CD14-positive monocyte (primary cell): ENCODE results near the gene MAP2. TPM values are rescaled to one million over a fixed set of nuclear protein-coding genes. Genes with fewer than 3 reads are reported as not detected.

ENCODE experiments used
- DNase-seq, 3 donors: peaks; one replicate each; pipeline ENCODE4 v3.0.0-alpha.2; 2011 to 2022
- H2AFZ ChIP-seq: 2 replicates; pipeline ENCODE4 v1.6.0; 2012; ENCODE audit warnings: mild to moderate bottlenecking, low read depth, low read length, inconsistent platforms; ENCODE audit not compliant: insufficient read depth, poor library complexity, severe bottlenecking
- H3K27ac ChIP-seq, 2 donors: 1 replicate in 1 of 2; 2 replicates in 1 of 2; pipeline ENCODE4 v1.5.1; 2012 to 2013; ENCODE audit warnings: low read length in 2 of 2, control low read depth in 1 of 2, inconsistent platforms in 1 of 2, low read depth in 1 of 2, mild to moderate bottlenecking in 1 of 2
- H3K27me3 ChIP-seq, 2 donors: one replicate each; pipeline versions ENCODE4 v1.6.0 to v1.6.1; 2011 to 2013; ENCODE audit warnings: low read length in 2 of 2; ENCODE audit not compliant: control insufficient read depth in 2 of 2, insufficient read depth in 2 of 2
- H3K36me3 ChIP-seq, 2 donors: replicated peaks in 1 of 2; 1 replicate in 1 of 2; 2 replicates in 1 of 2; pipeline versions ENCODE4 v1.5.1 to v1.6.1; 2012 to 2013; ENCODE audit warnings: low read length in 2 of 2, control low read depth in 1 of 2, inconsistent platforms in 1 of 2, mild to moderate bottlenecking in 1 of 2; ENCODE audit not compliant: insufficient read depth in 2 of 2, control insufficient read depth in 1 of 2
- H3K4me1 ChIP-seq, 2 donors: 1 replicate in 1 of 2; 2 replicates in 1 of 2; pipeline versions ENCODE4 v1.5.1 to v1.6.1; 2012 to 2013; ENCODE audit warnings: low read length in 2 of 2, control low read depth in 1 of 2, inconsistent platforms in 1 of 2, mild to moderate bottlenecking in 1 of 2, moderate library complexity in 1 of 2; ENCODE audit not compliant: insufficient read depth in 2 of 2, control insufficient read depth in 1 of 2
- H3K4me2 ChIP-seq: replicated peaks from 2 replicates; pipeline ENCODE3; 2012; ENCODE audit warnings: low read length, moderate library complexity, mild to moderate bottlenecking; ENCODE audit not compliant: poor library complexity, severe bottlenecking; ENCODE audit errors: extremely low read depth
- H3K4me3 ChIP-seq, 3 experiments: fragments of 200-600 bp in 1 of 3; sonication (generic) in 1 of 3; replicated peaks in 1 of 3; 1 replicate in 2 of 3; 2 replicates in 1 of 3; pipeline ENCODE4 v1.5.1; 2011 to 2013; ENCODE audit warnings: low read length in 3 of 3, mild to moderate bottlenecking in 3 of 3, control low read depth in 2 of 3, low read depth in 2 of 3, inconsistent platforms in 1 of 3, moderate library complexity in 1 of 3
- H3K79me2 ChIP-seq: 2 replicates; pipeline ENCODE4 v1.6.0; 2012; ENCODE audit warnings: mild to moderate bottlenecking, control low read depth, inconsistent platforms, low read length, moderate library complexity; ENCODE audit not compliant: insufficient read depth
- H3K9ac ChIP-seq: 2 replicates; pipeline ENCODE4 v1.6.0; 2017; ENCODE audit warnings: low read length, mild to moderate bottlenecking; ENCODE audit not compliant: insufficient read depth, poor library complexity, severe bottlenecking
- H3K9me3 ChIP-seq, 2 donors: replicated peaks in 1 of 2; 1 replicate in 1 of 2; 2 replicates in 1 of 2; pipeline versions ENCODE4 v1.5.1 to v1.6.1; 2012 to 2013; ENCODE audit warnings: low read length in 2 of 2, control low read depth in 1 of 2; ENCODE audit not compliant: control insufficient read depth in 1 of 2, insufficient read depth in 1 of 2
- H4K20me1 ChIP-seq: 2 replicates; pipeline ENCODE4 v1.6.0; 2012; ENCODE audit warnings: mild to moderate bottlenecking, low read length, control low read depth, moderate library complexity; ENCODE audit not compliant: insufficient read depth
- H3K27ac Mint-ChIP-seq, 7 donors: one replicate each; pipeline ENCODE4 v1.8.0; 2020; ENCODE audit warnings: mild to moderate bottlenecking in 7 of 7, mixed read lengths in 7 of 7, moderate library complexity in 6 of 7, inconsistent platforms in 2 of 7
- H3K27me3 Mint-ChIP-seq, 3 donors: one replicate each; pipeline ENCODE4 v1.8.0; 2021 to 2022; ENCODE audit warnings: low read depth in 3 of 3, mild to moderate bottlenecking in 3 of 3, mixed read lengths in 3 of 3, moderate library complexity in 3 of 3, inconsistent platforms in 1 of 3
- H3K36me3 Mint-ChIP-seq, 2 donors: one replicate each; pipeline ENCODE4 v1.8.0; 2020; ENCODE audit warnings: mixed read lengths in 2 of 2, inconsistent platforms in 1 of 2, mild to moderate bottlenecking in 1 of 2
- H3K4me1 Mint-ChIP-seq: one replicate; pipeline ENCODE4 v1.8.0; 2020; ENCODE audit warnings: mild to moderate bottlenecking, mixed read lengths
- H3K4me3 Mint-ChIP-seq, 2 donors: one replicate each; pipeline ENCODE4 v1.8.0; 2020; ENCODE audit warnings: mild to moderate bottlenecking in 2 of 2, mixed read lengths in 2 of 2, moderate library complexity in 1 of 2
- H3K9me3 Mint-ChIP-seq, 7 donors: one replicate each; pipeline ENCODE4 v1.8.0; 2020 to 2022; ENCODE audit warnings: mixed read lengths in 7 of 7, mild to moderate bottlenecking in 6 of 7, moderate library complexity in 6 of 7, inconsistent platforms in 2 of 7
- whole genome bisulfite sequencing: methylation state at CpG from one replicate; pipeline ENCODE4 v1.1.5; 2013; ENCODE audit warnings: missing lambda C conversion rate; ENCODE audit not compliant: insufficient coverage; 5-methylcytosine and 5-hydroxymethylcytosine counted together
- intact Hi-C, 2 donors: fragments of 100-400 bp; cut with micrococcal nuclease; formaldehyde crosslinking; loops; one replicate each; pipeline versions ENCODE4 v1.15.0 to v1.15.1; 2023
- polyA plus RNA-seq, 3 donors: library from polyadenylated mRNA; depleted of rRNA in 1 of 3; unstranded in 2 of 3; stranded (reverse) in 1 of 3; fragments of 300-500 nt in 2 of 3; fragments of >200 nt in 1 of 3; fragmentation: Illumina TruSeq in 2 of 3; gene quantifications; 1 replicate in 2 of 3; 2 replicates in 1 of 3; pipeline ENCODE4 v1.2.3, GENCODE V29; 2012 to 2021
- TF ChIP-seq, protein P1 (sequence below): fragments of 200-600 bp; IDR thresholded peaks from one replicate; pipeline ENCODE4 v1.8.0; 2022; ENCODE audit warnings: antibody characterized with exemption, mild to moderate bottlenecking

Gene MAP2
- polyA plus RNA-seq, 3 donors: not detected

DNA sequence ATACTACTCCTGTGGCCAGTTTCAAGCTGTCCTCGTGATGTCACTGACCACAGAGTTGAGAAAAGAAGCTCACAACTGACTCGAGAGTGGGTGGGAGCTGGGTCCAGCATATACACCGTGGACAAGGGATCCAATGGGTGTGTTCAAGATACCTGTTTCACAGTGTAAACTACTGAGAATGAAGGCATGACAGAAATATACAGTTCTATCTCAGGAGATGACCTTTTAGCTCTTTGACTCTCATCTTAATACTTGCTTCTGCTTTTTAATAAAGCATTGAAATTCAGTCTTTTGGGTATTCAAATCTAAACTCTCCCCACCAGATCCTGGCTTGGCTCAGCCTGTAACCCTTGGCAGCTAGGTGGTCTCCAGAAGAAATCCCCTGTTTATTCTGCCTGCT lies 130.1 kb downstream of the MAP2 start:
- H3K4me3 Mint-ChIP-seq: no peak overlapping the region
- Histone ChIP-seq H3K9me3 (no peaks in the 10 kb centered on the region), H3K27me3 (no peaks in the 10 kb centered on the region), H3K36me3 (no peaks in the 10 kb centered on the region), H3K9ac (no peak overlapping the region), H3K4me3 (no peak overlapping the region), H3K79me2 (no peaks in the 10 kb centered on the region), H4K20me1 (no peaks in the 10 kb centered on the region), H3K4me1 (no peaks in the 10 kb centered on the region), H3K27ac (no peak overlapping the region), H2AFZ (no peak overlapping the region), H3K4me2 (no peak overlapping the region)
- H3K36me3 Mint-ChIP-seq: no peaks in the 10 kb centered on the region
- H3K27ac Mint-ChIP-seq: peak overlapping the region in 1 of 7 donors; percentile 29
- 75% methylated on average over 3 of the region's 3 CpGs for WGBS
- peaks cover 0 to 2% (median 1%) of the 10 kb centered on the region in 3 donors for H3K27me3 Mint-ChIP-seq
- intact Hi-C loops: no loop called here
- no peak for DNase-seq
- no peaks in the 10 kb centered on the region for H3K4me1 Mint-ChIP-seq
- H3K9me3 Mint-ChIP-seq: no peaks in the 10 kb centered on the region
- TF ChIP-seq, protein P1, sequence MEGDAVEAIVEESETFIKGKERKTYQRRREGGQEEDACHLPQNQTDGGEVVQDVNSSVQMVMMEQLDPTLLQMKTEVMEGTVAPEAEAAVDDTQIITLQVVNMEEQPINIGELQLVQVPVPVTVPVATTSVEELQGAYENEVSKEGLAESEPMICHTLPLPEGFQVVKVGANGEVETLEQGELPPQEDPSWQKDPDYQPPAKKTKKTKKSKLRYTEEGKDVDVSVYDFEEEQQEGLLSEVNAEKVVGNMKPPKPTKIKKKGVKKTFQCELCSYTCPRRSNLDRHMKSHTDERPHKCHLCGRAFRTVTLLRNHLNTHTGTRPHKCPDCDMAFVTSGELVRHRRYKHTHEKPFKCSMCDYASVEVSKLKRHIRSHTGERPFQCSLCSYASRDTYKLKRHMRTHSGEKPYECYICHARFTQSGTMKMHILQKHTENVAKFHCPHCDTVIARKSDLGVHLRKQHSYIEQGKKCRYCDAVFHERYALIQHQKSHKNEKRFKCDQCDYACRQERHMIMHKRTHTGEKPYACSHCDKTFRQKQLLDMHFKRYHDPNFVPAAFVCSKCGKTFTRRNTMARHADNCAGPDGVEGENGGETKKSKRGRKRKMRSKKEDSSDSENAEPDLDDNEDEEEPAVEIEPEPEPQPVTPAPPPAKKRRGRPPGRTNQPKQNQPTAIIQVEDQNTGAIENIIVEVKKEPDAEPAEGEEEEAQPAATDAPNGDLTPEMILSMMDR: no peak

DNA sequence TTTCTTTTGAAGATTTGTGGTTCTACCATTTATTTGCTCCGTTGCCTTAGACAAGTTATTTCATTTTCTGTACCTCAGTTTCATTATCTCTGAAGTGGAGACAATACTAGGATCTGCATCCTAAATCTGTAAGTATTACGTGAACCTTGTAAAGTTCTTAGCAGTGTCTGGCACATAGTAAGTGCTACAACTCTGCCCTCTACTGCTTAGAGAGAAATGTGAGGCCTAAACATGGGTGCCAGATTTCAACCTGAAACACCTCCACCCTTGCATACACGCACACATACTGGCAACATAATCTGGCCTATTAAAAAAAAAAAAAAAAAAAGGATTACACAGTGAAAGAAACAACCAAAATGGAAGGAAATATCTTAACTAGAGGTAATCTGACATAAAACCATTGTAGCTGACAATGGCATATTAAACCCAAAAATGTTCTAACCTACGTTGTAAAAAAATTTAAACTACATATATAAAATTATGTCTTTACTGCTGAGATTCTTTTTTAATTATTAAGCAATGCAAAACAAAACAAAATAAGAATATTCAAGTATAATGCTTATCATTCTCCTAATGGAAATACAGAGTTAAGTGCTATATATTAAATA lies 132.6 kb downstream of the MAP2 start:
- no peak overlapping the region for H3K27ac ChIP-seq
- H3K79me2 ChIP-seq: no peaks in the 10 kb centered on the region
- TF ChIP-seq, protein P1: peak; percentile 22
- Mint-ChIP-seq H3K27ac (no peak overlapping the region), H3K4me3 (no peak overlapping the region), H3K9me3 (no peaks in the 10 kb centered on the region), H3K27me3 (peaks cover 2 to 4% (median 2%) of the 10 kb centered on the region in 3 donors), H3K4me1 (no peaks in the 10 kb centered on the region), H3K36me3 (no peaks in the 10 kb centered on the region)
- no peak for DNase-seq
- H3K27me3 ChIP-seq: no peaks in the 10 kb centered on the region
- no peak overlapping the region for H3K9ac ChIP-seq
- no peaks in the 10 kb centered on the region for H3K9me3 ChIP-seq
- no peaks in the 10 kb centered on the region for H4K20me1 ChIP-seq
- H3K36me3 ChIP-seq: no peaks in the 10 kb centered on the region
- H3K4me3 ChIP-seq: no peak overlapping the region
- H3K4me2 ChIP-seq: no peak overlapping the region
- intact Hi-C loops: no loop called here
- H2AFZ ChIP-seq: no peak overlapping the region
- H3K4me1 ChIP-seq: no peaks in the 10 kb centered on the region
- no CpG with 5 or more reads among the region's 4 CpGs for WGBS
